ENCODE measurements around the gene FBXO42.

- no peak for TF ChIP-seq CTCF (IDR thresholded peaks at IDR 0.05; ENCODE audit: insufficient read depth, low read depth, low read length)
- TF ChIP-seq EZH2 (IDR thresholded peaks at IDR 0.05; ENCODE audit: insufficient read depth, low read length), result no peak
Measured at GRCh38 chr1:16338961-16339360, 13.3 kb downstream of the FBXO42 start.

Data from astrocyte (in vitro differentiated cells and primary cell).